HEK293 (cell line): Measurements from ENCODE around the gene PEAK3.

ENCODE experiments used
- BCL11B ChIP-seq: fragments of 450-650 bp; formaldehyde crosslinking; IDR thresholded peaks from 2 replicates; pipeline ENCODE4 v1.5.1; 2016; ENCODE audit warnings: low read depth, missing biosample characterization, missing genetic modification characterization
- BCL6B ChIP-seq: fragments of 450-650 bp; formaldehyde crosslinking; IDR thresholded peaks from 2 replicates; pipeline ENCODE4 v1.5.1; 2017; ENCODE audit warnings: missing biosample characterization, missing genetic modification characterization
- ELK4 ChIP-seq: IDR thresholded peaks from 2 replicates; pipeline ENCODE4 v1.6.1; 2011; ENCODE audit warnings: mild to moderate bottlenecking, low read depth, low read length, borderline replicate concordance
- GLI2 ChIP-seq: fragments of 450-650 bp; formaldehyde crosslinking; IDR thresholded peaks from 2 replicates; pipeline ENCODE4; 2017; ENCODE audit warnings: missing biosample characterization, missing genetic modification characterization, low read depth, borderline replicate concordance
- GLI4 ChIP-seq: fragments of 450-650 bp; formaldehyde crosslinking; IDR thresholded peaks from 2 replicates; pipeline ENCODE4 v1.5.1; 2016; ENCODE audit warnings: missing biosample characterization, missing genetic modification characterization
- INSM2 ChIP-seq: fragments of 450-650 bp; formaldehyde crosslinking; IDR thresholded peaks from 2 replicates; pipeline ENCODE4 v1.5.1; 2016; ENCODE audit warnings: missing biosample characterization, missing genetic modification characterization
- KLF16 ChIP-seq: fragments of 450-650 bp; formaldehyde crosslinking; IDR thresholded peaks from 2 replicates; pipeline ENCODE4 v1.5.1; 2017; ENCODE audit warnings: missing biosample characterization, missing genetic modification characterization
- KLF9 ChIP-seq: fragments of 450-650 bp; formaldehyde crosslinking; IDR thresholded peaks from 2 replicates; pipeline ENCODE4 v1.5.1; 2016; ENCODE audit warnings: missing biosample characterization, missing genetic modification characterization, low read depth
- PATZ1 ChIP-seq: fragments of 450-650 bp; formaldehyde crosslinking; IDR thresholded peaks from 2 replicates; pipeline ENCODE4 v1.5.1; 2016; ENCODE audit warnings: missing biosample characterization, missing genetic modification characterization
- PRDM10 ChIP-seq: fragments of 450-650 bp; formaldehyde crosslinking; IDR thresholded peaks from 2 replicates; pipeline ENCODE4 v1.5.1; 2016; ENCODE audit warnings: missing biosample characterization, missing genetic modification characterization
- RBAK ChIP-seq: fragments of 450-650 bp; formaldehyde crosslinking; IDR thresholded peaks from 2 replicates; pipeline ENCODE4 v1.5.1; 2016; ENCODE audit warnings: missing biosample characterization, missing genetic modification characterization
- SETDB1 ChIP-seq: IDR thresholded peaks from one replicate; pipeline ENCODE4 v1.6.1; 2017; ENCODE audit warnings: mild to moderate bottlenecking, low read length, moderate library complexity, mixed read lengths; ENCODE audit not compliant: insufficient read length
- ZNF112 ChIP-seq: fragments of 450-650 bp; formaldehyde crosslinking; IDR thresholded peaks from 2 replicates; pipeline ENCODE4 v1.5.0; 2017; ENCODE audit warnings: missing biosample characterization, missing genetic modification characterization
- ZNF18 ChIP-seq: fragments of 450-650 bp; formaldehyde crosslinking; IDR thresholded peaks from 2 replicates; pipeline ENCODE4 v1.5.1; 2016; ENCODE audit warnings: missing biosample characterization, missing genetic modification characterization
- ZNF214 ChIP-seq: fragments of 450-650 bp; formaldehyde crosslinking; IDR thresholded peaks from 2 replicates; pipeline ENCODE4 v1.5.1; 2017; ENCODE audit warnings: missing biosample characterization, mild to moderate bottlenecking, missing genetic modification characterization, borderline replicate concordance
- ZNF23 ChIP-seq: fragments of 450-650 bp; formaldehyde crosslinking; IDR thresholded peaks from 2 replicates; pipeline ENCODE4 v1.5.1; 2016; ENCODE audit warnings: missing biosample characterization, missing genetic modification characterization, borderline replicate concordance
- ZNF239 ChIP-seq: fragments of 450-650 bp; formaldehyde crosslinking; IDR thresholded peaks from 2 replicates; pipeline ENCODE4 v1.5.1; 2016; ENCODE audit warnings: missing biosample characterization, missing genetic modification characterization
- ZNF48 ChIP-seq: fragments of 450-650 bp; formaldehyde crosslinking; IDR thresholded peaks from 2 replicates; pipeline ENCODE4 v1.5.1; 2016; ENCODE audit warnings: missing biosample characterization, missing genetic modification characterization
- ZNF510 ChIP-seq: fragments of 450-650 bp; formaldehyde crosslinking; IDR thresholded peaks from 2 replicates; pipeline ENCODE4 v1.5.1; 2018; ENCODE audit warnings: mild to moderate bottlenecking, missing genetic modification characterization, missing biosample characterization; ENCODE audit not compliant: insufficient replicate concordance
- ZNF571 ChIP-seq: fragments of 450-650 bp; formaldehyde crosslinking; IDR thresholded peaks from 2 replicates; pipeline ENCODE4 v1.5.0; 2017; ENCODE audit warnings: missing biosample characterization, missing genetic modification characterization
- ZNF621 ChIP-seq: fragments of 450-650 bp; formaldehyde crosslinking; IDR thresholded peaks from 2 replicates; pipeline ENCODE4 v1.5.1; 2017; ENCODE audit warnings: missing biosample characterization, missing genetic modification characterization
- ZNF843 ChIP-seq: fragments of 450-650 bp; formaldehyde crosslinking; IDR thresholded peaks from 2 replicates; pipeline ENCODE4 v1.5.1; 2016; ENCODE audit warnings: missing biosample characterization, missing genetic modification characterization
- ZSCAN18 ChIP-seq: fragments of 450-650 bp; formaldehyde crosslinking; IDR thresholded peaks from 2 replicates; pipeline ENCODE4 v1.5.1; 2016; ENCODE audit warnings: missing biosample characterization, missing genetic modification characterization
- ZSCAN23 ChIP-seq: fragments of 450-650 bp; formaldehyde crosslinking; IDR thresholded peaks from 2 replicates; pipeline ENCODE4 v1.5.1; 2016; ENCODE audit warnings: missing biosample characterization, missing genetic modification characterization

Gene PEAK3

GRCh38 chr19:2327773-2328400 lies 45.9 kb upstream of the PEAK3 start (continued):
- TF ChIP-seq ZNF48, result no peak
- no peak for TF ChIP-seq ZNF112 (tag by site-specific recombination)
- TF ChIP-seq RBAK (tag by site-specific recombination), result no peak
- TF ChIP-seq INSM2 (tag by site-specific recombination), result peak; percentile 41; the same call in 1 of the 2 replicates
- TF ChIP-seq ZNF23 (tag by site-specific recombination), result no peak
- no peak for TF ChIP-seq ELK4
- TF ChIP-seq ZNF18 (tag by site-specific recombination), result peak; percentile 54; the same call in 1 of the 2 replicates
- peak; percentile 12; the same call in 1 of the 2 replicates for TF ChIP-seq PATZ1 (tag by site-specific recombination)
- TF ChIP-seq SETDB1, result no peak
- TF ChIP-seq ZNF239 (tag by site-specific recombination), result no peak
- TF ChIP-seq ZSCAN18 (tag by site-specific recombination), result no peak
- TF ChIP-seq BCL11B (tag by site-specific recombination), result no peak
- TF ChIP-seq KLF9, result no peak
- peak; percentile 84; the same call in 1 of the 2 replicates for TF ChIP-seq ZSCAN23 (tag by site-specific recombination)
- peak; percentile 39; the same call in 1 of the 2 replicates for TF ChIP-seq KLF16 (tag by site-specific recombination)
- peak; percentile 83; the same call in 1 of the 2 replicates for TF ChIP-seq PRDM10 (tag by site-specific recombination)
- no peak for TF ChIP-seq ZNF510
- TF ChIP-seq ZNF843 (tag by site-specific recombination), result no peak
- no peak for TF ChIP-seq GLI2 (tag by site-specific recombination)
- no peak for TF ChIP-seq BCL6B
- TF ChIP-seq ZNF214, result no peak
- no peak for TF ChIP-seq GLI4 (tag by site-specific recombination)
- TF ChIP-seq ZNF571 (tag by site-specific recombination), result no peak
- no peak for TF ChIP-seq ZNF621 (tag by site-specific recombination)
